Measurements from ENCODE around the gene CDC42BPA.

DNA sequence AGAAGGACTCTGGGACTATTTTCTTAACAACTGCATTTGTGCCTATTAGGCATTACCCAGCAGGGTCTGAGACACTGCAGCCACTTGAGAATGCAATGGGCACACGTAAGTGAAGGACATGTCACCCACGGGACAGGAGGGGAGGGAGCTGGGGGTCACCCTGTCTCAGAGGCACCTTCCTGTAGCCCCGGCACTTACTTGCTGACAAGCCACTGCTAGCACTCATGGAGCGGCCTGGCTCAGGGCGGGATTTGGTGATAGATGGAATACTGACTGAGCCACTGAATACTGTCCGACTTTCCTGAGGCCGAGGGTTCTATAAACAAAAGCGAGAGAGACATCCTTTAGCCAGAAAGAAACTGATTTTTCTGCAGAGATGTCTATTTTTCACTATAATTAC is 313.5 kb downstream of the CDC42BPA start:
- no peak for TF ChIP-seq CTCF (IDR thresholded peaks at IDR 0.05)
- TF ChIP-seq POLR2AphosphoS5 (IDR thresholded peaks at IDR 0.05): no peak
- no peak for TF ChIP-seq EP300 (IDR thresholded peaks at IDR 0.05; ENCODE audit: low read depth)
- TF ChIP-seq POLR2A (IDR thresholded peaks at IDR 0.05): no peak
